A673 (cell line): ENCODE data around the gene BRD7. TPM values are rescaled to one million over a fixed set of nuclear protein-coding genes. Genes with fewer than 3 reads are reported as not detected.

Experiments
- BruUV-seq: library from RNA; stranded (reverse); fragments of 400-500 nt; replicated peaks from 2 replicates; lab custom pipeline; 2021; lab: Mats Ljungman, UMichigan
- CTCF ChIA-PET: fragments of 300-600 bp; sonication (Branson Sonifier 250); formaldehyde crosslinking; loops from one replicate; lab custom pipeline; 2022; ENCODE audit warnings: antibody characterized with exemption; lab: Charles Lee
- POLR2A ChIA-PET: fragments of 300-600 bp; sonication (Branson Sonifier 250); formaldehyde crosslinking; loops from one replicate; lab custom pipeline; 2022; ENCODE audit warnings: antibody characterized with exemption; ENCODE audit not compliant: low non-redundant PET; lab: Charles Lee
- DNase-seq: peaks from one replicate; pipeline ENCODE4 v3.0.0-alpha.2; 2015; ENCODE audit warnings: low spot score
- H3K27ac ChIP-seq: fragments of 200-600 bp; sonication (generic); 2 replicates; pipeline ENCODE4 v1.5.1; 2016; ENCODE audit warnings: mixed run types, low read depth, mild to moderate bottlenecking, mixed read lengths, antibody characterized with exemption, low read length; ENCODE audit not compliant: poor library complexity, severe bottlenecking
- H3K27me3 ChIP-seq: fragments of 200-600 bp; sonication (generic); replicated peaks from 2 replicates; pipeline ENCODE4 v1.6.1; 2017; ENCODE audit warnings: mixed run types, low read depth, mild to moderate bottlenecking, mixed read lengths, antibody characterized with exemption, low read length; ENCODE audit not compliant: insufficient read depth, poor library complexity
- H3K36me3 ChIP-seq: fragments of 200-600 bp; sonication (generic); 2 replicates; pipeline ENCODE4 v1.6.1; 2016; ENCODE audit warnings: mixed run types, mild to moderate bottlenecking, mixed read lengths, antibody characterized with exemption, low read length; ENCODE audit not compliant: insufficient read depth, poor library complexity, severe bottlenecking
- H3K4me1 ChIP-seq: fragments of 200-600 bp; sonication (generic); 2 replicates; pipeline ENCODE4 v1.6.1; 2017; ENCODE audit warnings: mixed run types, mild to moderate bottlenecking, mixed read lengths, antibody characterized with exemption, low read length; ENCODE audit not compliant: insufficient read depth, poor library complexity, severe bottlenecking
- H3K4me3 ChIP-seq: fragments of 200-600 bp; sonication (generic); 2 replicates; pipeline ENCODE4 v1.5.1; 2016; ENCODE audit warnings: low read depth, mixed run types, mild to moderate bottlenecking, mixed read lengths, low read length; ENCODE audit not compliant: poor library complexity, severe bottlenecking
- H3K9me3 ChIP-seq: fragments of 200-600 bp; sonication (generic); 2 replicates; pipeline ENCODE4 v1.6.1; 2016; ENCODE audit warnings: mixed run types, low read depth, mild to moderate bottlenecking, mixed read lengths, antibody characterized with exemption, low read length; ENCODE audit not compliant: poor library complexity, severe bottlenecking
- CTCF ChIP-seq: fragments of 300-800, 200-600 bp; sonication (generic); conservative IDR thresholded peaks from 2 replicates; pipeline ENCODE4 v1.5.1; 2017; ENCODE audit warnings: low read depth, mild to moderate bottlenecking, antibody characterized with exemption, low read length, moderate library complexity, mixed read lengths
- EZH2 ChIP-seq: fragments of 200-600 bp; sonication (generic); IDR thresholded peaks from 2 replicates; pipeline ENCODE4 v1.6.1; 2017; ENCODE audit warnings: borderline replicate concordance, low read depth, mild to moderate bottlenecking, mixed read lengths, antibody characterized with exemption, low read length; ENCODE audit not compliant: poor library complexity, severe bottlenecking
- intact Hi-C: fragments of 100-400 bp; cut with micrococcal nuclease; formaldehyde crosslinking; loops from one replicate; pipeline ENCODE4 v1.10.0; 2022; ENCODE audit not compliant: unreplicated experiment
- total RNA-seq: library from RNA; stranded (reverse); gene quantifications from 2 replicates; pipeline ENCODE4 v1.2.3, GENCODE V29; 2021

Gene BRD7
- total RNA-seq, 1 experiment from 2014 or later, result 93.0 TPM

- Histone ChIP-seq H3K27ac (no peak overlapping the region), H3K4me3 (no peak overlapping the region), H3K4me1 (no peaks in the 10 kb centered on the region), H3K9me3 (no peaks in the 10 kb centered on the region), H3K27me3 (no peaks in the 10 kb centered on the region), H3K36me3 (no peaks in the 10 kb centered on the region)
- no peak for DNase-seq
- CTCF ChIA-PET, result no interaction called here
- POLR2A ChIA-PET, result no interaction called here
- intact Hi-C loops, result no loop called here
- BruUV-seq, result no TSS peak
- TF ChIP-seq CTCF (no peak), EZH2 (no peak)
Observed at GRCh38 chr16:50308237-50308965, 60.4 kb downstream of the BRD7 start.

GRCh38 chr16:50306287-50306686 is 62.5 kb downstream of the BRD7 start:
- ChIA-PET CTCF (no interaction called here), POLR2A (no interaction called here)
- DNase-seq, result no peak
- no TSS peak for BruUV-seq
- no peak for TF ChIP-seq CTCF
- no peaks in the 10 kb centered on the region for H3K4me1 ChIP-seq
- H3K27me3 ChIP-seq, result no peaks in the 10 kb centered on the region
- no peak overlapping the region for H3K4me3 ChIP-seq
- H3K9me3 ChIP-seq, result no peaks in the 10 kb centered on the region
- intact Hi-C loops, result no loop called here
- H3K27ac ChIP-seq, result no peak overlapping the region
- no peaks in the 10 kb centered on the region for H3K36me3 ChIP-seq

- H3K4me3 ChIP-seq, result no peak overlapping the region
- no peak overlapping the region for H3K27ac ChIP-seq
- no peak for TF ChIP-seq EZH2
- no peak for TF ChIP-seq CTCF
- no peaks in the 10 kb centered on the region for H3K27me3 ChIP-seq
- BruUV-seq, result no TSS peak
- no peaks in the 10 kb centered on the region for H3K9me3 ChIP-seq
- DNase-seq, result no peak
- no peaks in the 10 kb centered on the region for H3K4me1 ChIP-seq
- intact Hi-C loops, result no loop called here
- ChIA-PET POLR2A (interaction anchor here (0.5 kb wide), 1 partner anchor 45 kb away, joined by 3 read pairs; no protein-coding TSS in a partner anchor), CTCF (no interaction called here)
- H3K36me3 ChIP-seq, result no peaks in the 10 kb centered on the region
Observed at GRCh38 chr16:50305441-50306061, 63.2 kb downstream of the BRD7 start.
